GM23338 (cell line): ENCODE measurements around the gene TMEM87B. TPM values are rescaled to one million over a fixed set of nuclear protein-coding genes. Genes with fewer than 3 reads are reported as not detected.

Experiments used
- ATAC-seq: fragments of 200-7000 bp; cut with Tn5 transposase; 3 replicates; pipeline ENCODE4 v1.9.1; 2020
- DNase-seq: peaks from one replicate; pipeline ENCODE4 v3.0.0-alpha.2; 2015; ENCODE audit warnings: low spot score
- H2AFZ ChIP-seq: fragments of 200-600 bp; sonication (generic); 2 replicates; pipeline ENCODE4 v1.8.0; 2016; ENCODE audit warnings: antibody characterized with exemption, mild to moderate bottlenecking, moderate library complexity
- H3F3A ChIP-seq: fragments of 200-600 bp; sonication (generic); replicated peaks from 2 replicates; pipeline ENCODE4 v1.8.0; 2017; ENCODE audit warnings: antibody characterized with exemption, mixed run types, low read depth
- H3K27ac ChIP-seq: fragments of 200-600 bp; sonication (generic); 2 replicates; pipeline ENCODE4 v1.6.1; 2016; ENCODE audit warnings: low read depth
- H3K27me3 ChIP-seq: fragments of 200-600 bp; sonication (generic); 2 replicates; pipeline ENCODE4 v1.8.0; 2016; ENCODE audit warnings: mild to moderate bottlenecking, mixed run types, moderate library complexity; ENCODE audit not compliant: insufficient read depth
- H3K36me3 ChIP-seq: fragments of 200-600 bp; sonication (generic); 2 replicates; pipeline ENCODE4 v1.8.0; 2016; ENCODE audit warnings: mild to moderate bottlenecking; ENCODE audit not compliant: insufficient read depth
- H3K4me1 ChIP-seq: fragments of 200-600 bp; sonication (generic); 2 replicates; pipeline ENCODE4 v1.8.0; 2016; ENCODE audit warnings: mild to moderate bottlenecking, moderate library complexity; ENCODE audit not compliant: insufficient read depth
- H3K4me2 ChIP-seq: fragments of 200-600 bp; sonication (generic); 2 replicates; pipeline ENCODE4 v1.7.1; 2017; ENCODE audit warnings: mixed run types
- H3K4me3 ChIP-seq: fragments of 200-600 bp; sonication (generic); 2 replicates; pipeline ENCODE4 v1.6.1; 2016; ENCODE audit warnings: mixed run types
- H3K79me2 ChIP-seq: fragments of 200-600 bp; sonication (generic); replicated peaks from 2 replicates; pipeline ENCODE4 v1.8.0; 2017; ENCODE audit warnings: mild to moderate bottlenecking; ENCODE audit not compliant: insufficient read depth
- H3K9me2 ChIP-seq: fragments of 200-600 bp; sonication (generic); 2 replicates; pipeline ENCODE4 v1.8.0; 2017; ENCODE audit not compliant: insufficient read depth
- H4K20me1 ChIP-seq: fragments of 200-600 bp; sonication (generic); replicated peaks from 2 replicates; pipeline ENCODE4 v1.8.0; 2017; ENCODE audit warnings: mild to moderate bottlenecking; ENCODE audit not compliant: insufficient read depth
- H3K27ac Mint-ChIP-seq: 2 replicates; pipeline ENCODE4 v1.8.0; 2020; ENCODE audit warnings: inconsistent platforms, mild to moderate bottlenecking, moderate library complexity, mixed read lengths
- H3K27me3 Mint-ChIP-seq: 3 replicates; pipeline ENCODE4 v1.8.0; 2022; ENCODE audit warnings: low read depth, mild to moderate bottlenecking, moderate library complexity, mixed read lengths, inconsistent platforms; ENCODE audit not compliant: insufficient read depth, poor library complexity
- H3K36me3 Mint-ChIP-seq: 3 replicates; pipeline ENCODE4 v1.8.0; 2021; ENCODE audit warnings: low read depth, mild to moderate bottlenecking, inconsistent platforms, moderate library complexity, mixed read lengths
- H3K4me1 Mint-ChIP-seq: 3 replicates; pipeline ENCODE4 v1.8.0; 2020; ENCODE audit warnings: mild to moderate bottlenecking, inconsistent platforms, mixed read lengths
- H3K4me3 Mint-ChIP-seq: 3 replicates; pipeline ENCODE4 v1.8.0; 2021; ENCODE audit warnings: moderate library complexity, mild to moderate bottlenecking, inconsistent platforms, mixed read lengths
- H3K9me3 Mint-ChIP-seq: 3 replicates; pipeline ENCODE4 v1.8.0; 2020; ENCODE audit warnings: moderate library complexity, mild to moderate bottlenecking, inconsistent platforms, mixed read lengths
- CTCF ChIP-seq, 2 experiments: fragments of 200-600 bp in 1 of 2; sonication (generic) in 1 of 2; conservative IDR thresholded peaks; 2 replicates each; pipeline versions ENCODE4 v1.5.1 to v1.6.1; 2016 to 2017; ENCODE audit warnings: antibody characterized with exemption in 2 of 2, low read depth in 2 of 2, mild to moderate bottlenecking in 2 of 2, moderate library complexity in 1 of 2
- EZH2phosphoT487 ChIP-seq: fragments of 200-600 bp; sonication (generic); IDR thresholded peaks from one replicate; pipeline ENCODE4 v1.8.1; 2018; ENCODE audit warnings: antibody characterized with exemption; ENCODE audit not compliant: unreplicated experiment
- JUNB ChIP-seq: IDR thresholded peaks from one replicate; pipeline ENCODE4 v1.6.1; 2016; ENCODE audit warnings: antibody characterized with exemption; ENCODE audit not compliant: unreplicated experiment
- ZNF114 ChIP-seq: fragments of 250-450 bp; sonication (Bioruptor Pico); IDR thresholded peaks from 2 replicates; pipeline ENCODE4 v1.5.0; 2020; ENCODE audit warnings: mild to moderate bottlenecking, moderate library complexity
- ZNF331 ChIP-seq: fragments of 250-450 bp; sonication (Bioruptor Pico); IDR thresholded peaks from 2 replicates; pipeline ENCODE4 v1.5.0; 2020; ENCODE audit warnings: low read depth, mild to moderate bottlenecking, moderate library complexity
- polyA plus RNA-seq: library from polyadenylated mRNA; unstranded; fragments of >200 nt; fragmentation: Nextera tagmentation; extraction: Ambion mirVana; gene quantifications from 2 replicates; pipeline ENCODE4 v1.2.1, GENCODE V29; 2016
- total RNA-seq: library from RNA; depleted of rRNA; stranded (reverse); fragments of >200 nt; shearing (Covaris generic); gene quantifications from 2 replicates; pipeline ENCODE4 v1.2.3, GENCODE V29; 2014
- TF ChIP-seq, protein P1 (sequence below): fragments of 250-450 bp; sonication (Bioruptor Pico); IDR thresholded peaks from 2 replicates; pipeline ENCODE4 v1.5.0; 2020; ENCODE audit warnings: mild to moderate bottlenecking, moderate library complexity
- TF ChIP-seq, protein P2 (sequence below): IDR thresholded peaks from one replicate; pipeline ENCODE4 v1.6.1; 2018; ENCODE audit warnings: antibody characterized with exemption; ENCODE audit not compliant: unreplicated experiment

The TMEM87B gene
- total and polyA plus RNA-seq, 2 experiments from 2014 or later: 7.0 to 15.4 TPM

- no peak for TF ChIP-seq JUNB
- TF ChIP-seq CTCF (conservative IDR thresholded peaks at IDR 0.05; ENCODE audit: low read depth in 2 of 2): peak; percentile 39 to 52
- Histone ChIP-seq H3K36me3 (no peaks in the 10 kb centered on the region), H3K27me3 (no peaks in the 10 kb centered on the region), H3K4me2 (no peak overlapping the region), H3K4me1 (no peaks in the 10 kb centered on the region), H3F3A (no peaks in the 10 kb centered on the region), H2AFZ (no peak overlapping the region), H4K20me1 (no peaks in the 10 kb centered on the region), H3K79me2 (no peaks in the 10 kb centered on the region), H3K27ac (no peak overlapping the region), H3K9me2 (no peaks in the 10 kb centered on the region), H3K4me3 (no peak overlapping the region)
- Mint-ChIP-seq H3K9me3 (no peaks in the 10 kb centered on the region), H3K4me1 (peaks cover 11% of the 10 kb centered on the region; the same call in 2 of the 3 replicates), H3K27ac (no peak overlapping the region), H3K4me3 (no peak overlapping the region), H3K36me3 (peaks cover 8% of the 10 kb centered on the region; the same call in 2 of the 3 replicates), H3K27me3 (no peaks in the 10 kb centered on the region)
- peak; percentile 63 for DNase-seq
- peak; percentile 96 for ATAC-seq
Measured at GRCh38 chr2:112020561-112020960, 34.5 kb upstream of the TMEM87B start.

DNA sequence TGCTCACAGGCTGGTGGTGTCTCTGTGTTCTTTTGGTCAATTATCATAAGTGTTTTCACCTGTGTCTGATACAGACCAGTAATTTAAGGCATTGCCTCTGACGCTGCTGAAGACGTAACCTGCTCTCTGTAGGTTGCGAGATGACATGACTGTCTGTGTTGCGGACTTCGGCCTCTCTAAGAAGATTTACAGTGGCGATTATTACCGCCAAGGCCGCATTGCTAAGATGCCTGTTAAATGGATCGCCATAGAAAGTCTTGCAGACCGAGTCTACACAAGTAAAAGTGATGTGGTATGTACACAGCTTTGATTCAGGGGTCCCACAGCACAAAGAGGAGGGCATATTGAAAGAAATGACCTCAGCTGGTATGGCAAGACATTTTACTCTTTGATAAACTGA lies 33.8 kb upstream of the TMEM87B start:
- Mint-ChIP-seq H3K27me3 (no peaks in the 10 kb centered on the region), H3K36me3 (peaks cover 8% of the 10 kb centered on the region; the same call in 2 of the 3 replicates), H3K4me3 (no peak overlapping the region), H3K27ac (peak overlapping the region; percentile 46; the same call in 1 of the 2 replicates), H3K9me3 (no peaks in the 10 kb centered on the region), H3K4me1 (peaks cover 11% of the 10 kb centered on the region; the same call in 2 of the 3 replicates)
- no peak overlapping the region for H3K4me3 ChIP-seq
- no peak for ATAC-seq
- no peaks in the 10 kb centered on the region for H4K20me1 ChIP-seq
- H3K79me2 ChIP-seq: no peaks in the 10 kb centered on the region
- no peak overlapping the region for H3K4me2 ChIP-seq
- H3K4me1 ChIP-seq: no peaks in the 10 kb centered on the region
- no peaks in the 10 kb centered on the region for H3K36me3 ChIP-seq
- no peaks in the 10 kb centered on the region for H3K9me2 ChIP-seq
- H3K27ac ChIP-seq: no peak overlapping the region
- no peaks in the 10 kb centered on the region for H3K27me3 ChIP-seq
- DNase-seq: no peak
- no peaks in the 10 kb centered on the region for H3F3A ChIP-seq
- no peak overlapping the region for H2AFZ ChIP-seq
- TF ChIP-seq ZNF114 (CRISPR knock-in tag): no peak
- TF ChIP-seq CTCF (conservative IDR thresholded peaks at IDR 0.05; ENCODE audit: low read depth in 2 of 2): no peak
- TF ChIP-seq, protein P1, sequence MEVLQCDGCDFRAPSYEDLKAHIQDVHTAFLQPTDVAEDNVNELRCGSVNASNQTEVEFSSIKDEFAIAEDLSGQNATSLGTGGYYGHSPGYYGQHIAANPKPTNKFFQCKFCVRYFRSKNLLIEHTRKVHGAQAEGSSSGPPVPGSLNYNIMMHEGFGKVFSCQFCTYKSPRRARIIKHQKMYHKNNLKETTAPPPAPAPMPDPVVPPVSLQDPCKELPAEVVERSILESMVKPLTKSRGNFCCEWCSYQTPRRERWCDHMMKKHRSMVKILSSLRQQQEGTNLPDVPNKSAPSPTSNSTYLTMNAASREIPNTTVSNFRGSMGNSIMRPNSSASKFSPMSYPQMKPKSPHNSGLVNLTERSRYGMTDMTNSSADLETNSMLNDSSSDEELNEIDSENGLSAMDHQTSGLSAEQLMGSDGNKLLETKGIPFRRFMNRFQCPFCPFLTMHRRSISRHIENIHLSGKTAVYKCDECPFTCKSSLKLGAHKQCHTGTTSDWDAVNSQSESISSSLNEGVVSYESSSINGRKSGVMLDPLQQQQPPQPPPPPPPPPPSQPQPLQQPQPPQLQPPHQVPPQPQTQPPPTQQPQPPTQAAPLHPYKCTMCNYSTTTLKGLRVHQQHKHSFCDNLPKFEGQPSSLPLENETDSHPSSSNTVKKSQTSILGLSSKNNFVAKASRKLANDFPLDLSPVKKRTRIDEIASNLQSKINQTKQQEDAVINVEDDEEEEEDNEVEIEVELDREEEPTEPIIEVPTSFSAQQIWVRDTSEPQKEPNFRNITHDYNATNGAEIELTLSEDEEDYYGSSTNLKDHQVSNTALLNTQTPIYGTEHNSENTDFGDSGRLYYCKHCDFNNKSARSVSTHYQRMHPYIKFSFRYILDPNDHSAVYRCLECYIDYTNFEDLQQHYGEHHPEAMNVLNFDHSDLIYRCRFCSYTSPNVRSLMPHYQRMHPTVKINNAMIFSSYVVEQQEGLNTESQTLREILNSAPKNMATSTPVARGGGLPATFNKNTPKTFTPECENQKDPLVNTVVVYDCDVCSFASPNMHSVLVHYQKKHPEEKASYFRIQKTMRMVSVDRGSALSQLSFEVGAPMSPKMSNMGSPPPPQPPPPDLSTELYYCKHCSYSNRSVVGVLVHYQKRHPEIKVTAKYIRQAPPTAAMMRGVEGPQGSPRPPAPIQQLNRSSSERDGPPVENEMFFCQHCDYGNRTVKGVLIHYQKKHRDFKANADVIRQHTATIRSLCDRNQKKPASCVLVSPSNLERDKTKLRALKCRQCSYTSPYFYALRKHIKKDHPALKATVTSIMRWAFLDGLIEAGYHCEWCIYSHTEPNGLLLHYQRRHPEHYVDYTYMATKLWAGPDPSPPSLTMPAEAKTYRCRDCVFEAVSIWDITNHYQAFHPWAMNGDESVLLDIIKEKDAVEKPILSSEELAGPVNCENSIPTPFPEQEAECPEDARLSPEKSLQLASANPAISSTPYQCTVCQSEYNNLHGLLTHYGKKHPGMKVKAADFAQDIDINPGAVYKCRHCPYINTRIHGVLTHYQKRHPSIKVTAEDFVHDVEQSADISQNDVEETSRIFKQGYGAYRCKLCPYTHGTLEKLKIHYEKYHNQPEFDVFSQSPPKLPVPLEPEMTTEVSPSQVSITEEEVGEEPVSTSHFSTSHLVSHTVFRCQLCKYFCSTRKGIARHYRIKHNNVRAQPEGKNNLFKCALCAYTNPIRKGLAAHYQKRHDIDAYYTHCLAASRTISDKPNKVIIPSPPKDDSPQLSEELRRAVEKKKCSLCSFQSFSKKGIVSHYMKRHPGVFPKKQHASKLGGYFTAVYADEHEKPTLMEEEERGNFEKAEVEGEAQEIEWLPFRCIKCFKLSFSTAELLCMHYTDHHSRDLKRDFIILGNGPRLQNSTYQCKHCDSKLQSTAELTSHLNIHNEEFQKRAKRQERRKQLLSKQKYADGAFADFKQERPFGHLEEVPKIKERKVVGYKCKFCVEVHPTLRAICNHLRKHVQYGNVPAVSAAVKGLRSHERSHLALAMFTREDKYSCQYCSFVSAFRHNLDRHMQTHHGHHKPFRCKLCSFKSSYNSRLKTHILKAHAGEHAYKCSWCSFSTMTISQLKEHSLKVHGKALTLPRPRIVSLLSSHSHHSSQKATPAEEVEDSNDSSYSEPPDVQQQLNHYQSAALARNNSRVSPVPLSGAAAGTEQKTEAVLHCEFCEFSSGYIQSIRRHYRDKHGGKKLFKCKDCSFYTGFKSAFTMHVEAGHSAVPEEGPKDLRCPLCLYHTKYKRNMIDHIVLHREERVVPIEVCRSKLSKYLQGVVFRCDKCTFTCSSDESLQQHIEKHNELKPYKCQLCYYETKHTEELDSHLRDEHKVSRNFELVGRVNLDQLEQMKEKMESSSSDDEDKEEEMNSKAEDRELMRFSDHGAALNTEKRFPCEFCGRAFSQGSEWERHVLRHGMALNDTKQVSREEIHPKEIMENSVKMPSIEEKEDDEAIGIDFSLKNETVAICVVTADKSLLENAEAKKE: no peak
- TF ChIP-seq, protein P2, sequence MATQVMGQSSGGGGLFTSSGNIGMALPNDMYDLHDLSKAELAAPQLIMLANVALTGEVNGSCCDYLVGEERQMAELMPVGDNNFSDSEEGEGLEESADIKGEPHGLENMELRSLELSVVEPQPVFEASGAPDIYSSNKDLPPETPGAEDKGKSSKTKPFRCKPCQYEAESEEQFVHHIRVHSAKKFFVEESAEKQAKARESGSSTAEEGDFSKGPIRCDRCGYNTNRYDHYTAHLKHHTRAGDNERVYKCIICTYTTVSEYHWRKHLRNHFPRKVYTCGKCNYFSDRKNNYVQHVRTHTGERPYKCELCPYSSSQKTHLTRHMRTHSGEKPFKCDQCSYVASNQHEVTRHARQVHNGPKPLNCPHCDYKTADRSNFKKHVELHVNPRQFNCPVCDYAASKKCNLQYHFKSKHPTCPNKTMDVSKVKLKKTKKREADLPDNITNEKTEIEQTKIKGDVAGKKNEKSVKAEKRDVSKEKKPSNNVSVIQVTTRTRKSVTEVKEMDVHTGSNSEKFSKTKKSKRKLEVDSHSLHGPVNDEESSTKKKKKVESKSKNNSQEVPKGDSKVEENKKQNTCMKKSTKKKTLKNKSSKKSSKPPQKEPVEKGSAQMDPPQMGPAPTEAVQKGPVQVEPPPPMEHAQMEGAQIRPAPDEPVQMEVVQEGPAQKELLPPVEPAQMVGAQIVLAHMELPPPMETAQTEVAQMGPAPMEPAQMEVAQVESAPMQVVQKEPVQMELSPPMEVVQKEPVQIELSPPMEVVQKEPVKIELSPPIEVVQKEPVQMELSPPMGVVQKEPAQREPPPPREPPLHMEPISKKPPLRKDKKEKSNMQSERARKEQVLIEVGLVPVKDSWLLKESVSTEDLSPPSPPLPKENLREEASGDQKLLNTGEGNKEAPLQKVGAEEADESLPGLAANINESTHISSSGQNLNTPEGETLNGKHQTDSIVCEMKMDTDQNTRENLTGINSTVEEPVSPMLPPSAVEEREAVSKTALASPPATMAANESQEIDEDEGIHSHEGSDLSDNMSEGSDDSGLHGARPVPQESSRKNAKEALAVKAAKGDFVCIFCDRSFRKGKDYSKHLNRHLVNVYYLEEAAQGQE: no peak
- TF ChIP-seq EZH2phosphoT487: no peak
- TF ChIP-seq ZNF331: no peak
